Hypothalamus (tissue), 51 donors: ENCODE results near the gene RASSF5.
"Not testable (repeated sequence)": the region's sequence is repeated elsewhere in the genome, so short reads cannot be mapped to it uniquely, and the experiment has no call there.

ENCODE experiments used
- DNase-seq, 51 donors: peaks; one replicate each; lab custom pipeline; 2025; lab: John Stamatoyannopoulos, UW

Gene RASSF5

GRCh38 chr1:206581114-206581497 is 73.8 kb downstream of the RASSF5 start:
- not testable (repeated sequence) for DNase-seq

GRCh38 chr1:206581571-206581981 is 74.2 kb downstream of the RASSF5 start:
- DNase-seq, result peak in 17 of 51 donors; percentile 5 to 66 (median 25)

- DNase-seq, result no peak
These were observed 75.2 kb downstream of the RASSF5 start for GRCh38 chr1:206582537-206582936.

- DNase-seq, result peak in 2 of 51 donors; percentile 6 to 65
These were observed 75.8 kb downstream of the RASSF5 start for GRCh38 chr1:206582971-206583706.

GRCh38 chr1:206583707-206584648 is 76.6 kb downstream of the RASSF5 start:
- DNase-seq, result peak in 46 of 51 donors; percentile 10 to 84 (median 54)

- DNase-seq, result no peak
These were observed 77.4 kb downstream of the RASSF5 start for GRCh38 chr1:206584683-206585082.

- DNase-seq, result no peak
These were observed 79.4 kb downstream of the RASSF5 start for GRCh38 chr1:206586501-206587445.

GRCh38 chr1:206587904-206588303 is 80.6 kb downstream of the RASSF5 start:
- no peak for DNase-seq

- no peak for DNase-seq
These were observed 81.2 kb downstream of the RASSF5 start for GRCh38 chr1:206588492-206588891.

GRCh38 chr1:206589206-206589605 is 81.9 kb downstream of the RASSF5 start:
- DNase-seq, result no peak

GRCh38 chr1:206590025-206590758 is 82.9 kb downstream of the RASSF5 start:
- peak in 1 of 51 donors; percentile 27 for DNase-seq

- no peak for DNase-seq
These were observed 83.9 kb downstream of the RASSF5 start for GRCh38 chr1:206591226-206591625.

GRCh38 chr1:206591696-206592095 is 84.4 kb downstream of the RASSF5 start:
- DNase-seq, result no peak

GRCh38 chr1:206593351-206593925 is 86.1 kb downstream of the RASSF5 start:
- no peak for DNase-seq

- no peak for DNase-seq
These were observed 88.4 kb downstream of the RASSF5 start for GRCh38 chr1:206595581-206596318.

GRCh38 chr1:206596319-206596666 is 89.0 kb downstream of the RASSF5 start:
- no peak for DNase-seq

- DNase-seq, result no peak
These were observed 93.2 kb downstream of the RASSF5 start for GRCh38 chr1:206600527-206600926.

GRCh38 chr1:206604861-206605260 is 97.5 kb downstream of the RASSF5 start:
- no peak for DNase-seq

GRCh38 chr1:206606867-206607266 is 99.5 kb downstream of the RASSF5 start:
- no peak for DNase-seq
